HAP-1 (cell line): Measurements from ENCODE around the gene AIRE.

Experiments
- DNase-seq, 2 experiments: peaks; one replicate each; pipeline ENCODE4 v3.0.0-alpha.2; 2016 to 2020; ENCODE audit warnings: low spot score in 2 of 2
- H3K27me3 ChIP-seq: fragments of 250-450 bp; sonication (Bioruptor Pico); 2 replicates; pipeline ENCODE4 v1.5.1; 2020; ENCODE audit warnings: low read depth, mild to moderate bottlenecking, moderate library complexity
- H3K36me3 ChIP-seq: fragments of 250-450 bp; sonication (Bioruptor Pico); replicated peaks from 2 replicates; pipeline ENCODE4 v1.5.1; 2020; ENCODE audit warnings: mild to moderate bottlenecking
- H3K4me1 ChIP-seq: fragments of 250-450 bp; sonication (Bioruptor Pico); 2 replicates; pipeline ENCODE4 v1.5.1; 2020; ENCODE audit warnings: mild to moderate bottlenecking
- H3K4me3 ChIP-seq: fragments of 250-450 bp; sonication (Bioruptor Pico); 2 replicates; pipeline ENCODE4 v1.5.1; 2020; ENCODE audit warnings: mild to moderate bottlenecking, moderate library complexity
- H3K9me3 ChIP-seq: fragments of 250-450 bp; sonication (Bioruptor Pico); 2 replicates; pipeline ENCODE4 v1.5.1; 2020; ENCODE audit warnings: mild to moderate bottlenecking, moderate library complexity
- in situ Hi-C: fragments of 300-500 bp; cut with MboI; formaldehyde crosslinking; loops from 3 replicates; pipeline ENCODE4 v1.14.3; 2020; ENCODE audit warnings: low sequenced_read_pairs, inconsistent platforms, mixed read lengths

The AIRE gene

GRCh38 chr21:44291936-44292811 lies 6.5 kb downstream of the AIRE start:
- H3K4me1 ChIP-seq: no peaks in the 10 kb centered on the region
- H3K36me3 ChIP-seq: no peaks in the 10 kb centered on the region
- no peaks in the 10 kb centered on the region for H3K27me3 ChIP-seq
- no peaks in the 10 kb centered on the region for H3K9me3 ChIP-seq
- in situ Hi-C loops: no loop called here
- DNase-seq: peak in 1 of 2 experiments; percentile 61
- no peak overlapping the region for H3K4me3 ChIP-seq

GRCh38 chr21:44292812-44293195 lies 7.1 kb downstream of the AIRE start:
- in situ Hi-C loops: no loop called here
- no peak for DNase-seq
- Histone ChIP-seq H3K36me3 (no peaks in the 10 kb centered on the region), H3K9me3 (no peaks in the 10 kb centered on the region), H3K27me3 (no peaks in the 10 kb centered on the region), H3K4me1 (no peaks in the 10 kb centered on the region), H3K4me3 (no peak overlapping the region)

DNA sequence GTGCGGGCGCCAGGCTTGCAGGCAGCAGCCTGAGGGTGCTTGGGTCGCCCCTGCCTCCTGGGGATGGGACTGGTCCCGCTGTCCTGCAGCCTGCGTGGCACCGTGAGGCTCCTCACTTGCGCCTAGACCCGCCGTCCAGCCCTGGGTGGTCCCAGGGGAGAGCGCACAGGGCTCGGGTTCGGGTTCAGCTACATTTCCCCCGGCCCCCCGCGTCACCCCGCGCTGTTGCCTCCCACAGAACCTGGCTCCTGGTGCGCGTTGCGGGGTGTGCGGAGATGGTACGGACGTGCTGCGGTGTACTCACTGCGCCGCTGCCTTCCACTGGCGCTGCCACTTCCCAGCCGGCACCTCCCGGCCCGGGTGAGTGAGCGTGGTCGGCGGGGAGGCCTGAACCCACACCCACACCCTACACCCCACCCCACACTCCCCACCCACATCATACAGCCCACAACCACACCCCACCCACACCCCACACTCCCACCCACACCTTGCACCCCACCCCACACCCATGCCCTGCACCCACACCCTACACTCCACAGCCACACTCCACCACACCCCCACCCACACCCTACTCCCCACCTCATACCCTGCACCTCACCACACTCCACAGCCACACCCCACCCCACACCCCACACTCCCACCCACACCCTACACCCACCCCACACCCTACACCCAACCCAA lies 8.0 kb downstream of the AIRE start:
- no peaks in the 10 kb centered on the region for H3K36me3 ChIP-seq
- no peaks in the 10 kb centered on the region for H3K4me1 ChIP-seq
- in situ Hi-C loops: no loop called here
- H3K27me3 ChIP-seq: no peaks in the 10 kb centered on the region
- no peak overlapping the region for H3K4me3 ChIP-seq
- H3K9me3 ChIP-seq: no peaks in the 10 kb centered on the region
- no peak for DNase-seq

GRCh38 chr21:44294391-44295162 lies 8.9 kb downstream of the AIRE start:
- DNase-seq: no peak
- Histone ChIP-seq H3K4me1 (peaks cover 6% of the 10 kb centered on the region), H3K36me3 (no peaks in the 10 kb centered on the region), H3K9me3 (no peaks in the 10 kb centered on the region), H3K27me3 (no peaks in the 10 kb centered on the region), H3K4me3 (no peak overlapping the region)
- in situ Hi-C loops: no loop called here

DNA sequence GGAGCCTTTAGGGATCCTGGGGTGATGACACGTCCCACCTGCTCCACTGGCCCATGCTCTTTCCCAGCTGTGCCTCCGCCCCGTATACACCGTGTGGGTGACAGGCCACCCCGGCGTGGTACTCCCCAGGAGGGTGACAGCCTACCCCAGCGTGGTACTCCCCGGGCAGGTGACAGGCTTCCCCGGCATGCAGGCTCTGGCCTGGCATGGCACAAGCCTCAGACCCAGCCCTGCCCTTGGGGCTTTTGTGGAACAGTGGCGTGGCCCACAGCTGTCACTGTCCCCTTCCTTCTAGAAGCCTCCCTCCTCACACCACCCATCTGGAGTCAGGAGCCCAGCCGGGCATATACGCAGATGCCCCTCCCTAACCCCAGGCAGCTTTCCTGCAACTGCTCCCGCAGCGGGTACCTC lies 9.5 kb downstream of the AIRE start:
- in situ Hi-C loops: no loop called here
- Histone ChIP-seq H3K4me1 (peaks cover 6% of the 10 kb centered on the region), H3K9me3 (no peaks in the 10 kb centered on the region), H3K27me3 (no peaks in the 10 kb centered on the region), H3K36me3 (no peaks in the 10 kb centered on the region), H3K4me3 (no peak overlapping the region)
- no peak for DNase-seq

- Histone ChIP-seq H3K4me1 (peaks cover 6% of the 10 kb centered on the region), H3K4me3 (no peak overlapping the region), H3K36me3 (no peaks in the 10 kb centered on the region), H3K9me3 (no peaks in the 10 kb centered on the region), H3K27me3 (no peaks in the 10 kb centered on the region)
- DNase-seq: no peak
- in situ Hi-C loops: no loop called here
These were observed 10.0 kb downstream of the AIRE start for GRCh38 chr21:44295646-44296045.

DNA sequence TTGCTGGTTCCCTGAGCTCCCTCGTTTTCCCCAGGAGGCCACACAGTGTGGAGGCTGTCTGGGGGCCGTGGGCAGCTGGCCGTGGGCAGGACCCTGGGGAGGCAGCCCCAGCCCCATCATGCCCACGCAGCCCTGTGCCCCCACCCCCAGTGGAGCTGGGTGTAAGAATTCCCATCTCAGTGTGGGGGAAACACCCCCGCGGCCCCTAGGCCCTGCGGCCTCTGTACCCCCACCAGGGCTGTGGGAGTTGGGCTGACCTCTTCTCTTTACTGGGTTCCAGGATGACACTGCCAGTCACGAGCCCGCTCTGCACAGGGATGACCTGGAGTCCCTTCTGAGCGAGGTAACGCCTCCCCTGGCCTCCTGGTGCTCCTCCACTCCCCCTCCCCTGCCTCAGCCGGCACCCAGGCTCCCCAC lies 10.4 kb downstream of the AIRE start:
- DNase-seq: no peak
- Histone ChIP-seq H3K4me1 (peaks cover 6% of the 10 kb centered on the region), H3K36me3 (no peaks in the 10 kb centered on the region), H3K9me3 (no peaks in the 10 kb centered on the region), H3K4me3 (no peak overlapping the region), H3K27me3 (no peaks in the 10 kb centered on the region)
- in situ Hi-C loops: no loop called here

DNA sequence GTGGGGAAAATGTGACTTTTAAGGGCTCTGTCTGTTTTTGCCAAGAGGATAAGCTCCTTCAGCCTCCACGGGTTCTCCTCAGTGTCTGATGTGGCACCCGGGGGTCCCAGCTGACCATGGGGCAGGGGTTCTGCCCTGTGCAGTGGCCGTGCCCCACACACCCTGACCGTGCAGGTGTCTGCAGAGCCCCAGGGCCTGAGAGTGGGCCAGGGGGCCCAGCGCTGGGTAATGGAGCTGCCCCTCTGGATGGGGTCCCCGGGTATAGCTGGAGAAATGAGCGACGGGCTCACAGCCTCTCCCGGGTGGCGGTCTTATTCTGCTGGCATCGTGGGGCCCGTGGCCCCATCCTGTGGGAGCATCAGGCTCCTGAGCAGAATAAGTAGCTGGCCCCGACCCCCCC lies 11.2 kb downstream of the AIRE start:
- in situ Hi-C loops: no loop called here
- Histone ChIP-seq H3K27me3 (no peaks in the 10 kb centered on the region), H3K9me3 (no peaks in the 10 kb centered on the region), H3K4me3 (no peak overlapping the region), H3K4me1 (peaks cover 6% of the 10 kb centered on the region), H3K36me3 (no peaks in the 10 kb centered on the region)
- DNase-seq: no peak

DNA sequence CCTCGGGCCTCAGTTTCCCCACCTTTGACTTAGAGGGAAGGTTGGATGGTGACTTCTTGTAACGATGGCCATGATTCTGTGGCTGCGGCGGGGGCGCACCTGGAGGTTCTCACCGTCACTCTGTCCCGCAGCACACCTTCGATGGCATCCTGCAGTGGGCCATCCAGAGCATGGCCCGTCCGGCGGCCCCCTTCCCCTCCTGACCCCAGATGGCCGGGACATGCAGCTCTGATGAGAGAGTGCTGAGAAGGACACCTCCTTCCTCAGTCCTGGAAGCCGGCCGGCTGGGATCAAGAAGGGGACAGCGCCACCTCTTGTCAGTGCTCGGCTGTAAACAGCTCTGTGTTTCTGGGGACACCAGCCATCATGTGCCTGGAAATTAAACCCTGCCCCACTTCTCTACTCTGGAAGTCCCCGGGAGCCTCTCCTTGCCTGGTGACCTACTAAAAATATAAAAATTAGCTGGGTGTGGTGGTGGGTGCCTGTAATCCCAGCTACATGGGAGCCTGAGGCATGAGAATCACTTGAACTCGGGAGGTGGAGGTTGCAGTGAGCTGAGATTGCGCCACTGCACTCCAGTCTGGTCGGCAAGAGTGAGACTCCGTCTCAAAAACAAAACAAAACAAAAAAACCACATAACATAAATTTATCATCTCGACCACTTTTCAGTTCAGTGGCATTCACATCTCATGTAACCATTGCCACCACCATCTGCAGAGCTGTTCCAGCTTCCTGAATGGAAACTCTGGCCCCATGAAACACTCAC lies 12.0 kb downstream of the AIRE start:
- Histone ChIP-seq H3K9me3 (no peaks in the 10 kb centered on the region), H3K4me1 (peaks cover 6% of the 10 kb centered on the region)

DNA sequence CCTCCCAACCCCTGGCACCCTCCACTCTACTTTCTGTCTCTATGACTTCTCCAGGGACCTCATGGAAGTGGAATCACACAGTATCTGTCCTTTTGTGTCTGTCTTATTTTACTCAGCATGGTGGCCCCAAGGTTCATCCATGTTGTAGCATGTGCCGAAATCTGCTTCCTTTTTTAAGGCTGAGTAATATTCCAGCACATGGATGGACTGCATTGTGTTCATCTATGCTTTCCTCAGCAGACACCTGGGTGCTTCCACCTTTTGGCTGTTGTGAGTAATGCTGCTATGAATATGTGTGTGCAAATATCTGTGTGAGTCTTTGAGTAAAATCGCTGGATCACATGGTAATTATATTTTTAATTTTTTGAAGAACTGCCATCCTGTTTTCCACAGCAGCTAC lies 12.6 kb downstream of the AIRE start:
- Histone ChIP-seq H3K36me3 (no peaks in the 10 kb centered on the region), H3K4me1 (peaks cover 6% of the 10 kb centered on the region), H3K4me3 (no peak overlapping the region), H3K27me3 (no peaks in the 10 kb centered on the region), H3K9me3 (no peaks in the 10 kb centered on the region)
- in situ Hi-C loops: no loop called here
- no peak for DNase-seq

More for the DNA sequence above, 12.0 kb downstream of the AIRE start:
- Histone ChIP-seq H3K36me3 (no peaks in the 10 kb centered on the region), H3K27me3 (no peaks in the 10 kb centered on the region), H3K4me3 (no peak overlapping the region)
- in situ Hi-C loops: no loop called here
- peak; percentile 74 to 88 for DNase-seq

DNA sequence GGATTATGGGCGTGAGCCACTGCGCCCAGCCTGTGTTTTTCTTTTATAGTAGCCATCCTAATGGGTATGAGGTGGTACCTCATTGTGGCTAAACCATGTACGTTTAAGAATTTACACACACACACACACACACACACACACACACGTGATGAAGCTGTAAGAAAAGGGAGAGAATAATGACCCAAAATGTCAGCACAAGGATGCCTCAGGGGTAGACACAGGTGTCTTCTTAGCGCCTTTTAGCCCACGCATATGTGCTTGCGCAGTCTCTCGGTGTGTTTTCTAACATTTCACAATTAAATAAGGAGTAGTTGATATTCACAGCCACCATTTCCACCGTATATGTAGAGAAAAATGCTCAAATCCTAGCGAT lies 13.4 kb downstream of the AIRE start:
- peak overlapping the region; percentile 42 for H3K4me3 ChIP-seq
- in situ Hi-C loops: no loop called here
- peaks cover 6% of the 10 kb centered on the region for H3K4me1 ChIP-seq
- H3K27me3 ChIP-seq: no peaks in the 10 kb centered on the region
- no peak for DNase-seq
- no peaks in the 10 kb centered on the region for H3K36me3 ChIP-seq
- H3K9me3 ChIP-seq: no peaks in the 10 kb centered on the region

DNA sequence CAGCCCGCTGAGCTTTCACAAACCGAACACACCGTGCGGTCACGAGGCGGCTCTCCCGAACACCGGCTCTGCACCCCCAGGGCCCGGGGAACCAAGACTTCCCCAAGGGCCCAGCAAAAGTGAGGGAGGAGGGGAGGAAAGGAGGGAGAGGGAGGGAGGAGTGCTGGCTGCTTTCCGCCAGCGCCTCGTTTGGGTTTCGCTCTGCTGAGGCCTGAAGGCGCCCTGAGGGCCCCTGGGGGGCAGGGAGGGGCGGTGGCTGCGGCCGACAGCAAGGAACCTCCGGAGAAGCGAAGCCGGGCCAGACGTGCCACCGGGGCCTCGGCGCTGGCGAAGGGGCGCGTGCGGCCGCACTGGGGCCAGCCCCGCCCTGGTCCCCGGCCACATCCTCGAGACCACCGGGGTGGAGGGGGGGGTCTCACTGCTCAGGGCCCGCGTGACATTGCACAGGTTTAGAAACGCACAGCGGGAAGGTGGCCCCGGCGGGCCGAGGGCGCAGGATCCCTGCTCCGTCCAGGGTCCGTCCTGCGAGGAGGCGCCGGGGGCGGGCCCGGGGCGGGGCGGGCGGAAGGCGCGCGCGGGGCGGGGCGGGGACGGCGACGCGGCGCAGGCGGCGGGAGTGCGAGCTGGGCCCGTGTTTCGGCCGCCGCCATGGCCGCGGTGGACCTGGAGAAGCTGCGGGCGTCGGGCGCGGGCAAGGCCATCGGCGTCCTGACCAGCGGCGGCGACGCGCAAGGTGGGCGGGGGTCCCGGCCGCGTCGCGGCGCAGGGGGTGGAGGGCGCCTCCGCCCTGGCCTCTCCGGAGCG lies 14.0 kb downstream of the AIRE start, which contains the start of gene PFKL:
Gene PFKL (plus strand): TSS at position 596 of the 804 bp plus-strand sequence. CDS start 53 bp downstream, at position 649.
- peak; percentile 27 to 79 for DNase-seq
- H3K27me3 ChIP-seq: no peaks in the 10 kb centered on the region
- no peaks in the 10 kb centered on the region for H3K36me3 ChIP-seq
- peak within 1 kb of the TSS; percentile 47 for H3K4me3 ChIP-seq
- peaks cover 6% of the 10 kb centered on the region for H3K4me1 ChIP-seq
- in situ Hi-C loops: no loop called here
- no peaks in the 10 kb centered on the region for H3K9me3 ChIP-seq
